NCI-H1105 (cell line): ENCODE results near the gene CEACAM16.
"Not testable (repeated sequence)": the region's sequence is repeated elsewhere in the genome, so short reads cannot be mapped to it uniquely, and the experiment has no call there.

Experiments used
- DNase-seq: peaks from one replicate; lab custom pipeline; 2025; lab: John Stamatoyannopoulos, UW

CEACAM16 gene

GRCh38 chr19:44703336-44704078 lies 4.6 kb downstream of the CEACAM16 start:
- no peak for DNase-seq

DNA sequence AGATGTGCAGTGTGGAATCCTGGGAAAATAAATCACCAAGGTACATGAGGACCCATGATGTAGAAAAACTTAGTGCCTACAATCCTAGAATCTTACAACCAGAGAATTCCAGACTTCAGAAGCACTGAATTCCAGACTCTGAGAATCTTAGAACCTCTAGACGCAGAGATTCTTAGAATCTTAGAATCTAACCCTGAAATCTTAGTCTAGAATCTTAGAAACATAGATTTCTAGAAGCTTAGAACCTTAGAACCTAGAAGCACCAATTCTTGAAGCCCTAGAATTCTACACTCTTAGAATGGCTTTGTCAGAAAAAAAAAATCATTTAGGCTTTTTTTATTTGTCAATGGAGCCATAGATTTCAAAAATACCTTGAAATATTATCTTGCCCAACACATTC lies 6.0 kb downstream of the CEACAM16 start:
- DNase-seq: no peak

- no peak for DNase-seq
Observed at GRCh38 chr19:44705502-44706010, 6.6 kb downstream of the CEACAM16 start.

DNA sequence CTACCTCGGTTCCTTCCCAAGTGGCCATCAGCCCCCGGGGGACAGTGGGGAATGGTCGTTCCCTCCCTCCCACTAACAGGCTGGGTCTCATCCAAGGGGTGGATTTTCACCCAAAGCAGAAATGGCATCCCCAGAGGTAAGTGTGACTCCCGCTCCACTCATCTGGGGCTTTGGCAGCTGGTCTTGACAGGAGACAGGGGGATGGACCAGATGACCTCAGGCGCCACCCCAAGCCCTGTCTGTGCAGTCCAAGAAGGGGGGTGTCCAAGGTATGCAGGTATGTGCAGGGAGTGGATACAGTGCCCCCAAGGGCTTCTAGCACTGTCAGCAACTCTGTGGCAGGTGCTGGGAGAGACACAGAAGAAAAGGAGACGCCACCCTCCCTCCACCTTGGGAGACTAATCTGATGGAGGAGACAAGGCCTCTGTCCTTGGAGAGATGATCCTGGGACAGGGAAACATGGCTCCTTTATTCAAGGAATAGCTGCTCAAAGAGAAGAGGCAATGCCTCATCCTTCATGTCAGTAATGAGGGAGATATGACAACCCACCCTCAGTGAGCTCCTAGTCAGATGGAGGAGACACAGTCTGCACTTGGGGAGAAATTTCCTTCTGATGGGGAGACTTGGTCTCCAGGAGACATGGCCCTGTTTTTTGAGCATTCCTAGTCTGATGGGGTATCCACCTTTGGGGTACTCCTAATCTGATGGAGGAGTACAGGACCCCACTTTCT lies 7.7 kb downstream of the CEACAM16 start:
- no peak for DNase-seq

DNA sequence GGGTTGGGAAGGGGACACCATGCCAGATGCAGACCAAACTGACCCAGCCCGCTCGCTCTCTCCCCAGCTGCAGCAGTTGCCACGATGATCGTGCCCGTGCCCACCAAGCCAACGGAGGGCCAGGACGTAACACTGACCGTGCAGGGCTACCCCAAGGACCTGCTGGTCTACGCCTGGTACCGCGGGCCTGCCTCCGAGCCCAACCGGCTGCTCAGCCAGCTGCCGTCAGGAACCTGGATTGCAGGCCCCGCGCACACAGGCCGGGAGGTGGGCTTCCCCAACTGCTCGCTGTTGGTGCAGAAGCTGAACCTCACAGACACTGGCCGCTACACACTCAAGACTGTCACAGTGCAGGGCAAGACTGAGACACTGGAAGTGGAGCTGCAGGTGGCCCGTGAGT lies 8.8 kb downstream of the CEACAM16 start:
- DNase-seq: no peak

DNA sequence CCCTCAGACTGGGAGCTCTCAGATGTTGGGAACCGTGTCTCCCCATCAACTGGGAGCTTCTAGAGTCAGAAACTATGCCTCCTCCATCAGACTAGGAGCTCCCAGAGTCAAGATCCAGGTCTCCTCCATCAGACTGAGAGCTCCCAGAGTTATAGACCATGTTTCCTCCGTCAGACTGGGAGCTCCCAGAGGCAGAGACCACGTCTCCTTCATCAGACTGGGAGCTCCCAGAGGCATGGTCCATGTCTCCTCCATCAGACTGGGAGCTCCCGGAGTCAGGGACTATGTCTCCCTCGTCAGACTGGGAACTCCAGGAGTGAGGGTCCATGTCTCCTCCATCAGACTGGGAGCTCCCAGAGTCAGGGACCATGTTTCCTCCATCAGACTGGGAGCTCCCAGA lies 10.0 kb downstream of the CEACAM16 start:
- DNase-seq: no peak

- not testable (repeated sequence) for DNase-seq
Observed at GRCh38 chr19:44709434-44710266, 10.7 kb downstream of the CEACAM16 start.

- no peak for DNase-seq
Observed at GRCh38 chr19:44710483-44710882, 11.5 kb downstream of the CEACAM16 start.

- DNase-seq: no peak
Observed at GRCh38 chr19:44712864-44713515, 14.0 kb downstream of the CEACAM16 start.

DNA sequence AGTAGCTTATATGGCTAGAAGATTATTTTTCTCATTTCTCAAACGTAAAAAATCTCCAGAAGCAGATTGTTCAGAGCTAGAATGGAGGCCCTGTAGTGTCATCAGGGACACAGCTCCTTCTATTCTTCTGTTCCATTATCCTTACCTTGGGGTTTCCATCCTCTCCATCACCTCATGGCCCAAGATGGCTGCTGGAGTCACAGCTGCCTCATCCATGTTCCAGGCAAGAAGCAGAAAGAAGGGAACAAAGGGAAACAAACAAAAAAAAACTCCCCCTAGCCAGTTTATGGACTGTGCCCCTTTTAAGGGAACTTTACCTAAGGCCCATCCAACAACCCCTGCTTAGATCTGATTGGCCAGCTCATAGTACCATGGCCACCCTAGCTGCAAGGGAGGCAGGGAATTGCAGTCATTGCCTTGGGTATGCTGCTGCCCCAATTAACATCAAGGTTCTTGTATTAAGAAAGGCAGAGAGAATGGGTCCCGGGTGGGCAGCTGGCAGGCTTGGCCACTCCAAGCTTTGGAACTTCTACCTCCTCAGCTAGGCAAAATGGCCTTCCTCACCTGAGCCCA lies 15.7 kb downstream of the CEACAM16 start:
- DNase-seq: no peak

DNA sequence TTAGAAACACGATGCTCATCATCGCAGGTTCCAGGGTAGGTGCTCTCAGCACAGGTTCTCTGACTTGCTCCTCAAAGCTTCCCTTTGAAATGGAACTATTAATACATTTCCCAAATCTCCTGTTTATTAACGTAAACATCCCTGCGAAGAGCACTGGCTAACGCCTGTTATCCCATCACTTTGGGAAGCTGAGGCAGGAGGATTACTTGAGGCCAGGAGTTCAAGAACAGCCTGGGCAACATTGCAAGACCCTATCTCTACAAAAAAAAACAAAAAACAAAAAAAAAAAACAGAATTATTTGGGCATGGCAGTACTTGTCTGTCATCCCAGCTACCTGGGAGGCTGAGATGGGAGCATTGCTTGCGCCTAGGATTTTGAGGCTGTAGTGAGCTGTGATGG lies 18.7 kb downstream of the CEACAM16 start:
- no peak for DNase-seq

GRCh38 chr19:44718441-44719261 lies 19.7 kb downstream of the CEACAM16 start:
- DNase-seq: no peak

GRCh38 chr19:44719262-44719701 lies 20.3 kb downstream of the CEACAM16 start:
- no peak for DNase-seq

DNA sequence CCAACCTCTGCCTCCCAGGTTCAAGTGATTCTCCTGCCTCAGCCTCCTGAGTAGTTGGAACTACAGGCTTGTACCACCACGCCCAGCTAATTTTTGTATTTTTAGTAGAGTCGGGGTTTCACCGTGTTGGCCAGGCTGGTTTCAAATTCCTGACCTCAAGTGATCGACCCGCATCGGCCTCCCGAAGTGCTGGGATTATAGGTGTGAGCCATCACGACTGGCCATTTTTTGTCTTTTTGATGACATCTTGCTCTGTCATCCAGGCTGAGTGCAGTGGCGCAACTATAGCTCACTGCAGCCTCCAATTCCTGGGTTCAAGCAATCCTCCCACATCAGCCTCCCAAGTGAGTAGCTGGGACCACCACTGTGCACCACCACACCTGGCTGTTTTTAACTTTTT lies 21.4 kb downstream of the CEACAM16 start:
- not testable (repeated sequence) for DNase-seq

DNA sequence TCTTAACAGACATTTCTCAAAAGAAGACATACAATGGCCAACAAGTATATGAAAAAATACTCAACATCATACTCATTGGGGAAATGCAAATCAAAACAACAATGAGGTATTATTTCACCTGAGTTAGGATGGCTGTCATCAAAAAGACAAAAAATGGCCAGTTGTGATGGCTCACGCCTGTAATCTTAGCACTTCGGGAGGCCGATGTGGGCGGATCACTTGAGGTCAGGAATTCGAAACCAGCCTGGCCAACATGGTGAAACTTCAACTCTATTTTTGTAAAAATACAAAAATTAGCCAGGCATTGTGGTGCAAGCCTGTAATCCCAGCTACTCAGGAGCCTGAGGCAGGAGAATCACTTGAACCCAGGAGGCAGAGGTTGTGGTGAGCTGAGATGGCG lies 22.0 kb downstream of the CEACAM16 start:
- DNase-seq: no peak

- DNase-seq: not testable (repeated sequence)
Observed at GRCh38 chr19:44721369-44721768, 22.4 kb downstream of the CEACAM16 start.

GRCh38 chr19:44722131-44723121 lies 23.5 kb downstream of the CEACAM16 start:
- DNase-seq: no peak

DNA sequence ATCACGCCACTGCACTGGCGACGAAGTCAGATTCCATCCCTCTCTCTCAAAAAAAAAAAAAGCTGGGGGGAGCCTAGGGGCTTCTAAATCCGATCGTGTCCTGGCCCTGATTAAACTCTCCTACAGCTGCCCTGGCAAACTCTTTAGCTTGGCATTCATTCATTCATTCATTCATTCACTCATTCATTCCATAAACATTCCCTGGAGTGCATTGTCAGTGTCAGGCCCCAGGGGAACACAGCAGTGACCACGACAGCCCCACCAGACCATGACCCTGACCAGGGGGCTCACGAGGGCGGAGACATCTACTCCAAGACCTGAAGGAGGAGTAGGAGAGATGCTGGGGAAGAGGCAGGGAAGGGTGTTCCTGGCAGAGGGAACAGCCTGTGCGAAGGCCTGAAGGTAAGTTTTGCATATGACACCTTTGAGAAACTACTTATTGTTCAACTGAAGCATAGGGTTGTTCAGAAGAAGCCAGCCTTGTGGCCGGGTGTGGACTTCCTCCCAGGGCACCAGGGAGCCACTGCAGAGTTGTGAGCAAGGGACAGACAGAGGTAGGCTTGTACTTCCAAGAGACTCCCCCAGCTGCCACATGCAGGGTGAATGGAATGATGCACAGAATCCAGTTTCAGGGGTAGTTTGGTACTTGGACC lies 24.5 kb downstream of the CEACAM16 start:
- DNase-seq: no peak

GRCh38 chr19:44723952-44724319 lies 25.0 kb downstream of the CEACAM16 start:
- peak; percentile 58 for DNase-seq
